A549 (cell line): Measurements from ENCODE around the gene TOR1B. TPM values are rescaled to one million over a fixed set of nuclear protein-coding genes. Genes with fewer than 3 reads are reported as not detected.

ENCODE experiments used
- FOXS1 ChIP-seq: fragments of 250-450 bp; sonication (Bioruptor Pico); IDR thresholded peaks from 2 replicates; pipeline ENCODE4 v1.5.0; 2020; ENCODE audit warnings: mild to moderate bottlenecking, moderate library complexity
- GATA3 ChIP-seq: IDR thresholded peaks from 2 replicates; pipeline ENCODE4 v1.6.1; 2012; ENCODE audit warnings: borderline replicate concordance
- RARB ChIP-seq: fragments of 250-450 bp; sonication (Bioruptor Pico); IDR thresholded peaks from 2 replicates; pipeline ENCODE4 v1.8.0; 2021; ENCODE audit warnings: mild to moderate bottlenecking, moderate library complexity
- REST ChIP-seq: fragments of 200-600 bp; sonication (generic); IDR thresholded peaks from 2 replicates; pipeline ENCODE4 v1.6.1; 2016; ENCODE audit warnings: antibody characterized with exemption, mild to moderate bottlenecking, moderate library complexity
- polyA plus RNA-seq, 4 experiments: library from polyadenylated mRNA; depleted of rRNA in 3 of 4; stranded (reverse); fragments of >200 nt; fragmentation: RNase III in 1 of 4; extraction: RNeasy Plus Mini Kit Qiagen cat#74134 plus additional on column Dnase treatment in 1 of 4; gene quantifications; 2 replicates in 3 of 4; 3 replicates in 1 of 4; pipeline ENCODE4 v1.2.3, GENCODE V29; 2011 to 2017

TOR1B gene
- polyA plus RNA-seq, 2 of the 4 experiments (the other 2 are of a cell fraction) = 24.9 to 32.4 TPM

GRCh38 chr9:129858167-129858962 lies 55.4 kb downstream of the TOR1B start (continued):
- TF ChIP-seq REST (no peak), RARB (CRISPR knock-in tag) (no peak), FOXS1 (CRISPR knock-in tag) (no peak), GATA3 (no peak)

Other genes starting within 250 kb of the TOR1B start
- 0.10 TPM in 1 of 2 replicates, not detected in the other for gene C9orf50, start 182.1 kb upstream of the TOR1B start, polyA plus RNA-seq (2011; rRNA removed)
- gene C9orf50, start 182.1 kb upstream of the TOR1B start, polyA plus RNA-seq (2017; fragmentation: RNase III; extraction: RNeasy Plus Mini Kit Qiagen cat#74134 plus additional on column Dnase treatment) = 0.05 TPM in 1 of 3 replicates, not detected in the others
- 39.2 and 49.4 TPM in 2 replicates for gene NTMT1, start 177.0 kb upstream of the TOR1B start, polyA plus RNA-seq (2011; rRNA removed)
- gene NTMT1, start 177.0 kb upstream of the TOR1B start, polyA plus RNA-seq (2017; fragmentation: RNase III; extraction: RNeasy Plus Mini Kit Qiagen cat#74134 plus additional on column Dnase treatment) = 75.8 to 96.4 TPM (median 92.2 TPM) in 3 replicates
- gene ASB6, start 161.0 kb upstream of the TOR1B start, polyA plus RNA-seq (2011; rRNA removed) = 9.2 and 9.4 TPM in 2 replicates
- gene ASB6, start 161.0 kb upstream of the TOR1B start, polyA plus RNA-seq (2017; fragmentation: RNase III; extraction: RNeasy Plus Mini Kit Qiagen cat#74134 plus additional on column Dnase treatment) = 16.3 to 17.3 TPM (median 16.3 TPM) in 3 replicates
- 0.90 and 0.95 TPM in 2 replicates for gene PRRX2, start 137.5 kb upstream of the TOR1B start, polyA plus RNA-seq (2011; rRNA removed)
- gene PRRX2, start 137.5 kb upstream of the TOR1B start, polyA plus RNA-seq (2017; fragmentation: RNase III; extraction: RNeasy Plus Mini Kit Qiagen cat#74134 plus additional on column Dnase treatment) = 2.2 to 2.7 TPM (median 2.3 TPM) in 3 replicates
- gene PTGES, start 50.1 kb upstream of the TOR1B start, polyA plus RNA-seq (2011; rRNA removed) = 19.1 and 22.1 TPM in 2 replicates
- gene PTGES, start 50.1 kb upstream of the TOR1B start, polyA plus RNA-seq (2017; fragmentation: RNase III; extraction: RNeasy Plus Mini Kit Qiagen cat#74134 plus additional on column Dnase treatment) = 48.1 to 58.8 TPM (median 53.7 TPM) in 3 replicates
- gene TOR1A, start 21.0 kb downstream of the TOR1B start, polyA plus RNA-seq (2011; rRNA removed) = 74.9 and 77.3 TPM in 2 replicates
- gene TOR1A, start 21.0 kb downstream of the TOR1B start, polyA plus RNA-seq (2017; fragmentation: RNase III; extraction: RNeasy Plus Mini Kit Qiagen cat#74134 plus additional on column Dnase treatment) = 52.3 to 58.7 TPM (median 54.0 TPM) in 3 replicates
- 58.0 and 91.4 TPM in 2 replicates for gene C9orf78, start 32.1 kb downstream of the TOR1B start, polyA plus RNA-seq (2011; rRNA removed)
- gene C9orf78, start 32.1 kb downstream of the TOR1B start, polyA plus RNA-seq (2017; fragmentation: RNase III; extraction: RNeasy Plus Mini Kit Qiagen cat#74134 plus additional on column Dnase treatment) = 111 to 131 TPM (median 127 TPM) in 3 replicates
- gene USP20, start 32.3 kb downstream of the TOR1B start, polyA plus RNA-seq (2011; rRNA removed) = 3.8 and 3.9 TPM in 2 replicates
- 5.0 to 5.9 TPM (median 5.9 TPM) in 3 replicates for gene USP20, start 32.3 kb downstream of the TOR1B start, polyA plus RNA-seq (2017; fragmentation: RNase III; extraction: RNeasy Plus Mini Kit Qiagen cat#74134 plus additional on column Dnase treatment)
- 15.6 and 17.9 TPM in 2 replicates for gene FNBP1, start 240.0 kb downstream of the TOR1B start, polyA plus RNA-seq (2011; rRNA removed)
- 10.3 to 11.4 TPM (median 10.6 TPM) in 3 replicates for gene FNBP1, start 240.0 kb downstream of the TOR1B start, polyA plus RNA-seq (2017; fragmentation: RNase III; extraction: RNeasy Plus Mini Kit Qiagen cat#74134 plus additional on column Dnase treatment)